Measurements from ENCODE around the gene BAZ1B.

DNA sequence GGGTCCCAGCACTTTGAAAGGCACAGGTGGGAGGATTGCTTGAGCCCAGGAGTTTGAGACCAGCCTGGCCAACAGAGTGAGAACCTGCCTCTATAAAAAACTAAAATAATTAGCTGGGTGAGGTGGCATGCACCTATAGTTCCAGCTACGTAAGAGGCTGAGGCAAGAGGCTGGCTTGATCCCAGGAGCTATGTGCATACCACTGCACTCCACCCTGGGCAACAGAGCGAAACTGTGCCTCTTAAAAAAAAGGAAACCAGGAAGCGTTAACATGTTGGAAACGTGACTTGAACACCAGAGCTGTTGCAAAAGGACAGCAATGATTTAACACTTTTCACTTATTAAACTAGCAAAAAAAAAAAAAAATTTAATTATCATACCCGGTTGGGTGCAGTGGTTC is 12.6 kb downstream of the BAZ1B start:
- TF ChIP-seq, protein P1, sequence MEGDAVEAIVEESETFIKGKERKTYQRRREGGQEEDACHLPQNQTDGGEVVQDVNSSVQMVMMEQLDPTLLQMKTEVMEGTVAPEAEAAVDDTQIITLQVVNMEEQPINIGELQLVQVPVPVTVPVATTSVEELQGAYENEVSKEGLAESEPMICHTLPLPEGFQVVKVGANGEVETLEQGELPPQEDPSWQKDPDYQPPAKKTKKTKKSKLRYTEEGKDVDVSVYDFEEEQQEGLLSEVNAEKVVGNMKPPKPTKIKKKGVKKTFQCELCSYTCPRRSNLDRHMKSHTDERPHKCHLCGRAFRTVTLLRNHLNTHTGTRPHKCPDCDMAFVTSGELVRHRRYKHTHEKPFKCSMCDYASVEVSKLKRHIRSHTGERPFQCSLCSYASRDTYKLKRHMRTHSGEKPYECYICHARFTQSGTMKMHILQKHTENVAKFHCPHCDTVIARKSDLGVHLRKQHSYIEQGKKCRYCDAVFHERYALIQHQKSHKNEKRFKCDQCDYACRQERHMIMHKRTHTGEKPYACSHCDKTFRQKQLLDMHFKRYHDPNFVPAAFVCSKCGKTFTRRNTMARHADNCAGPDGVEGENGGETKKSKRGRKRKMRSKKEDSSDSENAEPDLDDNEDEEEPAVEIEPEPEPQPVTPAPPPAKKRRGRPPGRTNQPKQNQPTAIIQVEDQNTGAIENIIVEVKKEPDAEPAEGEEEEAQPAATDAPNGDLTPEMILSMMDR (IDR thresholded peaks at IDR 0.05) = no peak
- TF ChIP-seq EZH2phosphoT487 (IDR thresholded peaks at IDR 0.05) = no peak

Measured in neural progenitor cell (in vitro differentiated cells).